SK-N-SH treated with all-trans-retinoic acid at 6 μM for 48 hours (cell line): ENCODE measurements around the gene CCDC186.

Experiments used
- ATAC-seq: fragments of 200-7000 bp; cut with Tn5 transposase; 3 replicates; pipeline ENCODE4 v1.9.1; 2020; ENCODE audit warnings: mild to moderate bottlenecking, moderate library complexity
- ARNTL ChIP-seq: fragments of 450-650 bp; formaldehyde crosslinking; IDR thresholded peaks from 2 replicates; pipeline ENCODE4 v1.5.0; 2020; ENCODE audit warnings: low read depth, mild to moderate bottlenecking, moderate library complexity, borderline replicate concordance
- BACH2 ChIP-seq: fragments of 250-450 bp; sonication (Bioruptor Pico); IDR thresholded peaks from 2 replicates; pipeline ENCODE4 v1.9.0; 2021; ENCODE audit warnings: mild to moderate bottlenecking, borderline replicate concordance
- CSDC2 ChIP-seq: fragments of 250-450 bp; sonication (Bioruptor Pico); IDR thresholded peaks from 2 replicates; pipeline ENCODE4 v1.5.0; 2020; ENCODE audit warnings: mild to moderate bottlenecking, moderate library complexity
- GLIS3 ChIP-seq: fragments of 250-450 bp; sonication (Bioruptor Pico); IDR thresholded peaks from 2 replicates; pipeline ENCODE4 v1.5.0; 2020; ENCODE audit warnings: mild to moderate bottlenecking, moderate library complexity
- ISL1 ChIP-seq: fragments of 250-450 bp; sonication (Bioruptor Pico); IDR thresholded peaks from 2 replicates; pipeline ENCODE4 v2.1.2; 2022; ENCODE audit warnings: mild to moderate bottlenecking, moderate library complexity
- OSR1 ChIP-seq: fragments of 250-450 bp; sonication (Bioruptor Pico); IDR thresholded peaks from 2 replicates; pipeline ENCODE4 v1.8.0; 2022; ENCODE audit warnings: moderate library complexity, mild to moderate bottlenecking, inconsistent platforms
- PPARA ChIP-seq: fragments of 250-450 bp; sonication (Bioruptor Pico); IDR thresholded peaks from 2 replicates; pipeline ENCODE4 v1.5.0; 2020; ENCODE audit warnings: mild to moderate bottlenecking, borderline replicate concordance
- RARB ChIP-seq: fragments of 250-450 bp; sonication (Bioruptor Pico); IDR thresholded peaks from 2 replicates; pipeline ENCODE4 v1.8.0; 2021; ENCODE audit warnings: mild to moderate bottlenecking, moderate library complexity
- SNAI2 ChIP-seq: fragments of 250-450 bp; sonication (Bioruptor Pico); IDR thresholded peaks from 2 replicates; pipeline ENCODE4 v1.5.0; 2020; ENCODE audit warnings: mild to moderate bottlenecking, moderate library complexity
- TCF4 ChIP-seq: fragments of 250-450 bp; sonication (Bioruptor Pico); IDR thresholded peaks from 2 replicates; pipeline ENCODE4 v1.8.0; 2021; ENCODE audit warnings: mild to moderate bottlenecking, moderate library complexity, borderline replicate concordance
- TOX ChIP-seq: fragments of 250-450 bp; sonication (Bioruptor Pico); IDR thresholded peaks from 2 replicates; pipeline ENCODE4 v1.8.0; 2021; ENCODE audit warnings: mild to moderate bottlenecking, moderate library complexity, borderline replicate concordance
- ZC3H10 ChIP-seq: fragments of 250-450 bp; sonication (Bioruptor Pico); IDR thresholded peaks from 2 replicates; pipeline ENCODE4 v1.5.1; 2021; ENCODE audit warnings: mild to moderate bottlenecking, moderate library complexity
- ZFP3 ChIP-seq: fragments of 250-450 bp; sonication (Bioruptor Pico); IDR thresholded peaks from 2 replicates; pipeline ENCODE4 v1.5.0; 2020; ENCODE audit warnings: mild to moderate bottlenecking, moderate library complexity
- ZFP30 ChIP-seq: fragments of 450-650 bp; formaldehyde crosslinking; IDR thresholded peaks from 2 replicates; pipeline ENCODE4 v1.5.0; 2022; ENCODE audit warnings: mild to moderate bottlenecking, moderate library complexity
- ZNF565 ChIP-seq: fragments of 450-650 bp; formaldehyde crosslinking; conservative IDR thresholded peaks from 2 replicates; pipeline ENCODE4 v1.5.0; 2020; ENCODE audit warnings: low read depth, mild to moderate bottlenecking, moderate library complexity
- ZNF70 ChIP-seq: fragments of 450-650 bp; formaldehyde crosslinking; IDR thresholded peaks from 2 replicates; pipeline ENCODE4 v1.5.0; 2020; ENCODE audit warnings: mild to moderate bottlenecking, moderate library complexity
- ZNF8 ChIP-seq: fragments of 450-650 bp; formaldehyde crosslinking; IDR thresholded peaks from 2 replicates; pipeline ENCODE4 v1.5.0; 2020; ENCODE audit warnings: mild to moderate bottlenecking, moderate library complexity
- TF ChIP-seq, protein P1 (sequence below): fragments of 250-450 bp; sonication (Bioruptor Pico); IDR thresholded peaks from 2 replicates; pipeline ENCODE4 v1.5.1; 2020; ENCODE audit warnings: low read depth, mild to moderate bottlenecking, moderate library complexity
- TF ChIP-seq, protein P2 (sequence below): fragments of 250-450 bp; sonication (Bioruptor Pico); IDR thresholded peaks from 2 replicates; pipeline ENCODE4 v1.8.0; 2020; ENCODE audit warnings: mild to moderate bottlenecking, moderate library complexity, borderline replicate concordance
- TF ChIP-seq, protein P3 (sequence below): fragments of 250-450 bp; sonication (Bioruptor Pico); IDR thresholded peaks from 2 replicates; pipeline ENCODE4 v1.5.1; 2021; ENCODE audit warnings: mild to moderate bottlenecking, moderate library complexity
- TF ChIP-seq, protein P4 (sequence below): fragments of 250-450 bp; sonication (Bioruptor Pico); IDR thresholded peaks from 2 replicates; pipeline ENCODE4 v1.5.0; 2020; ENCODE audit warnings: mild to moderate bottlenecking, moderate library complexity

CCDC186 gene

DNA sequence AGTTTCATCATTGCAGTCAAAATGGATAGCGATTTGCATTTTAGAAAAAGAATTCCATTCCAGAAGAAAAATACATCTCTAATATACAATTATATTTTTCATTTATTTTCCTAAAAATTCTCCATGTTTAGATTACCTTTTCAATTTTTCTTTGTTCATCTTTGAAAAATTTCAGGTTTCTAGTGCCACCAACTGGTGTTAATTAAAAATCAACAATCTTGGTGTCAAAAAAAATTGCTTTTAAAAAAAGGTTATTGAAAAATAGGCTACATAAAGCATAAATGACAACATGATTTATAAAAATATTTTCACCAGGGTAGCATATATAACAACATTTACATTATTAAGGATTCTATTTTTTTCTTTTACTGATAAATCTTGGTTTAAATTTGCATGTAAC, 53.0 kb downstream of the CCDC186 start:
- TF ChIP-seq PPARA (CRISPR knock-in tag), result no peak
- TF ChIP-seq, protein P1, sequence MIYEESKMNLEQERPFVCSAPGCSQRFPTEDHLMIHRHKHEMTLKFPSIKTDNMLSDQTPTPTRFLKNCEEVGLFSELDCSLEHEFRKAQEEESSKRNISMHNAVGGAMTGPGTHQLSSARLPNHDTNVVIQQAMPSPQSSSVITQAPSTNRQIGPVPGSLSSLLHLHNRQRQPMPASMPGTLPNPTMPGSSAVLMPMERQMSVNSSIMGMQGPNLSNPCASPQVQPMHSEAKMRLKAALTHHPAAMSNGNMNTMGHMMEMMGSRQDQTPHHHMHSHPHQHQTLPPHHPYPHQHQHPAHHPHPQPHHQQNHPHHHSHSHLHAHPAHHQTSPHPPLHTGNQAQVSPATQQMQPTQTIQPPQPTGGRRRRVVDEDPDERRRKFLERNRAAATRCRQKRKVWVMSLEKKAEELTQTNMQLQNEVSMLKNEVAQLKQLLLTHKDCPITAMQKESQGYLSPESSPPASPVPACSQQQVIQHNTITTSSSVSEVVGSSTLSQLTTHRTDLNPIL (CRISPR knock-in tag), result no peak
- no peak for TF ChIP-seq ZC3H10 (CRISPR knock-in tag)
- TF ChIP-seq SNAI2 (CRISPR knock-in tag), result no peak
- TF ChIP-seq ZNF565 (CRISPR knock-in tag), result no peak
- no peak for TF ChIP-seq CSDC2 (CRISPR knock-in tag)
- no peak for TF ChIP-seq ARNTL (CRISPR knock-in tag)
- TF ChIP-seq ISL1, result no peak
- no peak for TF ChIP-seq ZFP3 (CRISPR knock-in tag)
- no peak for TF ChIP-seq ZNF8 (CRISPR knock-in tag)
- TF ChIP-seq, protein P2, sequence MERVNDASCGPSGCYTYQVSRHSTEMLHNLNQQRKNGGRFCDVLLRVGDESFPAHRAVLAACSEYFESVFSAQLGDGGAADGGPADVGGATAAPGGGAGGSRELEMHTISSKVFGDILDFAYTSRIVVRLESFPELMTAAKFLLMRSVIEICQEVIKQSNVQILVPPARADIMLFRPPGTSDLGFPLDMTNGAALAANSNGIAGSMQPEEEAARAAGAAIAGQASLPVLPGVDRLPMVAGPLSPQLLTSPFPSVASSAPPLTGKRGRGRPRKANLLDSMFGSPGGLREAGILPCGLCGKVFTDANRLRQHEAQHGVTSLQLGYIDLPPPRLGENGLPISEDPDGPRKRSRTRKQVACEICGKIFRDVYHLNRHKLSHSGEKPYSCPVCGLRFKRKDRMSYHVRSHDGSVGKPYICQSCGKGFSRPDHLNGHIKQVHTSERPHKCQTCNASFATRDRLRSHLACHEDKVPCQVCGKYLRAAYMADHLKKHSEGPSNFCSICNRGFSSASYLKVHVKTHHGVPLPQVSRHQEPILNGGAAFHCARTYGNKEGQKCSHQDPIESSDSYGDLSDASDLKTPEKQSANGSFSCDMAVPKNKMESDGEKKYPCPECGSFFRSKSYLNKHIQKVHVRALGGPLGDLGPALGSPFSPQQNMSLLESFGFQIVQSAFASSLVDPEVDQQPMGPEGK (CRISPR knock-in tag), result no peak
- TF ChIP-seq, protein P3, sequence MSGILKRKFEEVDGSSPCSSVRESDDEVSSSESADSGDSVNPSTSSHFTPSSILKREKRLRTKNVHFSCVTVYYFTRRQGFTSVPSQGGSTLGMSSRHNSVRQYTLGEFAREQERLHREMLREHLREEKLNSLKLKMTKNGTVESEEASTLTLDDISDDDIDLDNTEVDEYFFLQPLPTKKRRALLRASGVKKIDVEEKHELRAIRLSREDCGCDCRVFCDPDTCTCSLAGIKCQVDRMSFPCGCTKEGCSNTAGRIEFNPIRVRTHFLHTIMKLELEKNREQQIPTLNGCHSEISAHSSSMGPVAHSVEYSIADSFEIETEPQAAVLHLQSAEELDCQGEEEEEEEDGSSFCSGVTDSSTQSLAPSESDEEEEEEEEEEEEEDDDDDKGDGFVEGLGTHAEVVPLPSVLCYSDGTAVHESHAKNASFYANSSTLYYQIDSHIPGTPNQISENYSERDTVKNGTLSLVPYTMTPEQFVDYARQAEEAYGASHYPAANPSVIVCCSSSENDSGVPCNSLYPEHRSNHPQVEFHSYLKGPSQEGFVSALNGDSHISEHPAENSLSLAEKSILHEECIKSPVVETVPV (CRISPR knock-in tag), result no peak
- no peak for TF ChIP-seq TOX
- no peak for ATAC-seq

DNA sequence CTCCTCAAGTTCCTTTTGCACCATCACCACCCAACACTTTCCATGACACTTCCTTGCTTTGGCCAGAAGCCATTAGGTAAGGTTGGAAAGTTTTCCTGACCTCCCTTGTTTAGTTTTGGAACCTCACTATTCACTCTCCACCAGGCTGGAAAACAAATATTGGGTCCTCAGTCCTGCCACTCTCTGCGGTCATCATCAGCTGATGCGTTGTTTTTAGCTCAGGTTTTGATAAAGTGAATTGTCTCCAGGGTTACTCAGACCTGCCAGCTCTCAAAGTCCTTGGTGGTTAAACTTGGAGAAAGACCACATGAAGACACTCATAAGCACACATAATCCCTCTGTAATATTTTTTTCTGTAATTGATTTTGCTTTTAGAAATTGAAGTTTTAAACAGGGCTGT, 55.5 kb downstream of the CCDC186 start:
- TF ChIP-seq BACH2 (no peak), ZNF70 (CRISPR knock-in tag) (no peak), TCF4 (CRISPR knock-in tag) (no peak), ZFP30 (CRISPR knock-in tag) (no peak), ZNF565 (CRISPR knock-in tag) (no peak), ISL1 (no peak), SNAI2 (CRISPR knock-in tag) (no peak), ZC3H10 (CRISPR knock-in tag) (no peak), OSR1 (CRISPR knock-in tag) (no peak)
- TF ChIP-seq, protein P1 (CRISPR knock-in tag), result no peak
- TF ChIP-seq, protein P4, sequence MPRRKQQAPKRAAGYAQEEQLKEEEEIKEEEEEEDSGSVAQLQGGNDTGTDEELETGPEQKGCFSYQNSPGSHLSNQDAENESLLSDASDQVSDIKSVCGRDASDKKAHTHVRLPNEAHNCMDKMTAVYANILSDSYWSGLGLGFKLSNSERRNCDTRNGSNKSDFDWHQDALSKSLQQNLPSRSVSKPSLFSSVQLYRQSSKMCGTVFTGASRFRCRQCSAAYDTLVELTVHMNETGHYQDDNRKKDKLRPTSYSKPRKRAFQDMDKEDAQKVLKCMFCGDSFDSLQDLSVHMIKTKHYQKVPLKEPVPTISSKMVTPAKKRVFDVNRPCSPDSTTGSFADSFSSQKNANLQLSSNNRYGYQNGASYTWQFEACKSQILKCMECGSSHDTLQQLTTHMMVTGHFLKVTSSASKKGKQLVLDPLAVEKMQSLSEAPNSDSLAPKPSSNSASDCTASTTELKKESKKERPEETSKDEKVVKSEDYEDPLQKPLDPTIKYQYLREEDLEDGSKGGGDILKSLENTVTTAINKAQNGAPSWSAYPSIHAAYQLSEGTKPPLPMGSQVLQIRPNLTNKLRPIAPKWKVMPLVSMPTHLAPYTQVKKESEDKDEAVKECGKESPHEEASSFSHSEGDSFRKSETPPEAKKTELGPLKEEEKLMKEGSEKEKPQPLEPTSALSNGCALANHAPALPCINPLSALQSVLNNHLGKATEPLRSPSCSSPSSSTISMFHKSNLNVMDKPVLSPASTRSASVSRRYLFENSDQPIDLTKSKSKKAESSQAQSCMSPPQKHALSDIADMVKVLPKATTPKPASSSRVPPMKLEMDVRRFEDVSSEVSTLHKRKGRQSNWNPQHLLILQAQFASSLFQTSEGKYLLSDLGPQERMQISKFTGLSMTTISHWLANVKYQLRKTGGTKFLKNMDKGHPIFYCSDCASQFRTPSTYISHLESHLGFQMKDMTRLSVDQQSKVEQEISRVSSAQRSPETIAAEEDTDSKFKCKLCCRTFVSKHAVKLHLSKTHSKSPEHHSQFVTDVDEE (CRISPR knock-in tag), result no peak
- TF ChIP-seq, all 23 proteins: peak for 0
- no peak for ATAC-seq

DNA sequence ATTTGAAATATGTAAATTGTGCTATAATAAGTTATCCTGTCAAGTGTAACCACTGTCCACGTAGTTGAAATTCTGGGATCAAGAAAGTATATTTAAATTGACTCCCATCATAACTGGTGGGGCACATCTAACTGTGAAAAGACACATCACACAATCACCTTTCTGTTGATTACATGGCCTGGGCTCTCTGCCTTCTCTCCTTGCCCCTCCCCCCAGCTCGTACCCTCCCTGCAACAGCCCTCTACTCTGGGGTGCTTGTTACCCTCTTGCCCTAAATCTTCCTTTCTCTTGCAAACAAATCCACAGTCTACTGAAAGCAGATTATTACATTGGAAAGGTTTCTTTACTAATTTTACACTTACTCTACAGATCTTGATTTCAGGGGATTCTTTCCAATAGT, 56.3 kb downstream of the CCDC186 start:
- TF ChIP-seq ZFP30 (CRISPR knock-in tag) (no peak), TOX (no peak), ZC3H10 (CRISPR knock-in tag) (no peak), OSR1 (CRISPR knock-in tag) (no peak), ARNTL (CRISPR knock-in tag) (no peak), ZNF565 (CRISPR knock-in tag) (no peak), ZNF8 (CRISPR knock-in tag) (no peak), PPARA (CRISPR knock-in tag) (no peak), ISL1 (no peak), RARB (CRISPR knock-in tag) (no peak), SNAI2 (CRISPR knock-in tag) (no peak), GLIS3 (CRISPR knock-in tag) (no peak), ZNF70 (CRISPR knock-in tag) (no peak), BACH2 (no peak)
- TF ChIP-seq, protein P4 (CRISPR knock-in tag), result no peak
- TF ChIP-seq, protein P1 (CRISPR knock-in tag), result no peak
- TF ChIP-seq, protein P3 (CRISPR knock-in tag), result no peak
- TF ChIP-seq, all 23 proteins: peak for 0

More for the DNA sequence above, 56.3 kb downstream of the CCDC186 start:
- ATAC-seq, result no peak
